Muscle of arm (tissue), 12 donors: Measurements from ENCODE around the gene ANKRD16. TPM values are rescaled to one million over a fixed set of nuclear protein-coding genes. Genes with fewer than 3 reads are reported as not detected.
"Not testable (repeated sequence)": the region's sequence is repeated elsewhere in the genome, so short reads cannot be mapped to it uniquely, and the experiment has no call there.

Source experiments
- DNase-seq: peaks from one replicate; pipeline ENCODE4 v3.0.0-alpha.2; 2013
- polyA plus RNA-seq, 12 donors: library from polyadenylated mRNA; unstranded; fragments of 120-200 nt; gene quantifications; one replicate each; pipeline ENCODE4 v1.2.1, GENCODE V29; 2013; ENCODE audit not compliant: insufficient read length in 12 of 12

ANKRD16 gene
- polyA plus RNA-seq, 12 donors, result 5.1 to 7.3 (median 6.2) TPM; not detected in 2

- DNase-seq, result no peak
These were observed 49.1 kb downstream of the ANKRD16 start for GRCh38 chr10:5840314-5841307.

- not testable (repeated sequence) for DNase-seq
These were observed 53.5 kb downstream of the ANKRD16 start for GRCh38 chr10:5836181-5836580.

GRCh38 chr10:5835446-5836095 lies 54.1 kb downstream of the ANKRD16 start:
- DNase-seq, result no peak

- DNase-seq, result no peak
These were observed 55.9 kb downstream of the ANKRD16 start for GRCh38 chr10:5833814-5834213.

GRCh38 chr10:5832946-5833345 lies 56.7 kb downstream of the ANKRD16 start:
- no peak for DNase-seq

- DNase-seq, result no peak
These were observed 58.3 kb downstream of the ANKRD16 start for GRCh38 chr10:5831446-5831782.

- no peak for DNase-seq
These were observed 58.9 kb downstream of the ANKRD16 start for GRCh38 chr10:5830629-5831445.

GRCh38 chr10:5829267-5829666 lies 60.4 kb downstream of the ANKRD16 start:
- no peak for DNase-seq

GRCh38 chr10:5828725-5829124 lies 61.0 kb downstream of the ANKRD16 start:
- DNase-seq, result no peak

- DNase-seq, result no peak
These were observed 61.9 kb downstream of the ANKRD16 start for GRCh38 chr10:5827841-5828240.

- not testable (repeated sequence) for DNase-seq
These were observed 63.2 kb downstream of the ANKRD16 start for GRCh38 chr10:5826511-5826910.

- DNase-seq, result no peak
These were observed 70.8 kb downstream of the ANKRD16 start for GRCh38 chr10:5818894-5819293.

- no peak for DNase-seq
These were observed 71.7 kb downstream of the ANKRD16 start for GRCh38 chr10:5818048-5818331.

- no peak for DNase-seq
These were observed 72.2 kb downstream of the ANKRD16 start for GRCh38 chr10:5817322-5818047.

- no peak for DNase-seq
These were observed 73.5 kb downstream of the ANKRD16 start for GRCh38 chr10:5816170-5816569.

GRCh38 chr10:5814110-5815107 lies 75.3 kb downstream of the ANKRD16 start:
- DNase-seq, result peak; percentile 46

- DNase-seq, result peak; percentile 97
These were observed 76.2 kb downstream of the ANKRD16 start, which contains the start of gene GDI2 for GRCh38 chr10:5813341-5814109. Gene GDI2, minus strand, starts transcription at chr10:5813434. Its CDS starts 176 bp downstream, at chr10:5813258.

- DNase-seq, result no peak
These were observed 76.7 kb downstream of the ANKRD16 start for GRCh38 chr10:5813091-5813340.

- peak; percentile 41 for DNase-seq
These were observed 77.2 kb downstream of the ANKRD16 start for GRCh38 chr10:5812283-5813090.
